K562 (cell line): ENCODE data around the gene SPINT1. TPM values are rescaled to one million over a fixed set of nuclear protein-coding genes. Genes with fewer than 3 reads are reported as not detected.
A peak's percentile ranks its signal among the peaks of the same experiment; 100 is the strongest.

Experiments used
- ATF4 ChIP-seq: fragments of 450-650 bp; formaldehyde crosslinking; IDR thresholded peaks from 2 replicates; pipeline ENCODE4 v1.4.0; 2022; ENCODE audit warnings: mild to moderate bottlenecking, moderate library complexity
- CBX5 ChIP-seq: IDR thresholded peaks from 2 replicates; pipeline ENCODE4 v1.6.1; 2014; ENCODE audit warnings: low read depth, borderline replicate concordance
- E2F1 ChIP-seq: sonication (generic); formaldehyde crosslinking; IDR thresholded peaks from 2 replicates; pipeline ENCODE4 v1.8.1; 2023; ENCODE audit warnings: mild to moderate bottlenecking, missing genetic modification reagents, moderate library complexity
- ELF1 ChIP-seq: fragments of 200-800 bp; sonication (Bioruptor generic); IDR thresholded peaks from 2 replicates; pipeline ENCODE4 v1.6.1; 2016; ENCODE audit warnings: missing genetic modification characterization, missing compliant biosample characterization
- GTF2E2 ChIP-seq: fragments of 200-800 bp; sonication (Bioruptor generic); IDR thresholded peaks from 2 replicates; pipeline ENCODE4 v1.6.1; 2016; ENCODE audit warnings: missing genetic modification characterization, missing compliant biosample characterization
- HDAC3 ChIP-seq: fragments of 450-650 bp; IDR thresholded peaks from 2 replicates; pipeline ENCODE4 v1.6.1; 2018; ENCODE audit warnings: borderline replicate concordance, mild to moderate bottlenecking, moderate library complexity; ENCODE audit not compliant: partially characterized antibody
- IRF1 ChIP-seq: sonication (generic); formaldehyde crosslinking; IDR thresholded peaks from 2 replicates; pipeline ENCODE4 v1.8.0; 2022; ENCODE audit warnings: missing genetic modification reagents, mild to moderate bottlenecking, borderline replicate concordance
- MCM2 ChIP-seq: fragments of 450-650 bp; IDR thresholded peaks from 2 replicates; pipeline ENCODE4 v1.6.1; 2017; ENCODE audit warnings: low read depth, mild to moderate bottlenecking
- NR2C1 ChIP-seq, 2 experiments: fragments of 450-650 bp; IDR thresholded peaks; 2 replicates each; pipeline ENCODE4 v1.6.1; 2017; ENCODE audit warnings: mild to moderate bottlenecking in 2 of 2, antibody characterized with exemption in 1 of 2, inconsistent platforms in 1 of 2, missing compliant biosample characterization in 1 of 2, missing genetic modification characterization in 1 of 2
- NR2F6 ChIP-seq: fragments of 450-650 bp; formaldehyde crosslinking; IDR thresholded peaks from 2 replicates; pipeline ENCODE4 v1.4.0; 2020; ENCODE audit warnings: mild to moderate bottlenecking
- PHB2 ChIP-seq: fragments of 450-650 bp; IDR thresholded peaks from 2 replicates; pipeline ENCODE4 v1.6.1; 2017; ENCODE audit warnings: low read depth
- POLR2A ChIP-seq: fragments of 450-650 bp; conservative IDR thresholded peaks from 2 replicates; pipeline ENCODE4 v1.6.1; 2016
- RBM17 ChIP-seq: fragments of 200-400 bp; formaldehyde crosslinking; IDR thresholded peaks from 2 replicates; pipeline ENCODE4 v1.6.1; 2017; ENCODE audit warnings: low read depth, mild to moderate bottlenecking, low read length, borderline replicate concordance
- SOX6 ChIP-seq: fragments of 450-650 bp; IDR thresholded peaks from 2 replicates; pipeline ENCODE4 v1.6.1; 2014; ENCODE audit warnings: mild to moderate bottlenecking
- SRSF3 ChIP-seq: fragments of 200-400 bp; formaldehyde crosslinking; IDR thresholded peaks from 2 replicates; pipeline ENCODE4 v1.6.1; 2016; ENCODE audit warnings: mild to moderate bottlenecking, low read length, moderate library complexity; ENCODE audit not compliant: insufficient read depth
- SUPT5H ChIP-seq: fragments of 450-650 bp; IDR thresholded peaks from 2 replicates; pipeline ENCODE4 v1.6.1; 2016
- TFAP4 ChIP-seq: sonication (generic); formaldehyde crosslinking; IDR thresholded peaks from 2 replicates; pipeline ENCODE4 v1.8.0; 2022; ENCODE audit warnings: missing genetic modification reagents, mild to moderate bottlenecking, moderate library complexity, borderline replicate concordance
- THRB ChIP-seq: fragments of 450-650 bp; formaldehyde crosslinking; conservative IDR thresholded peaks from 2 replicates; pipeline ENCODE4 v1.4.0; 2022; ENCODE audit warnings: mild to moderate bottlenecking, missing genetic modification characterization
- TRIM28 ChIP-seq: fragments of 450-650 bp; IDR thresholded peaks from 2 replicates; pipeline ENCODE4 v1.6.1; 2017
- ZBTB33 ChIP-seq: sonication (generic); formaldehyde crosslinking; IDR thresholded peaks from 2 replicates; pipeline ENCODE4 v1.8.1; 2023; ENCODE audit warnings: mild to moderate bottlenecking, missing genetic modification reagents
- ZNF124 ChIP-seq: sonication (generic); formaldehyde crosslinking; IDR thresholded peaks from 2 replicates; pipeline ENCODE4 v1.8.1; 2022; ENCODE audit warnings: missing genetic modification reagents
- ZNF583 ChIP-seq: fragments of 250-450 bp; sonication (Bioruptor Pico); IDR thresholded peaks from 2 replicates; pipeline ENCODE4 v1.4.0; 2020
- ZNF75A ChIP-seq: fragments of 450-650 bp; formaldehyde crosslinking; IDR thresholded peaks from 2 replicates; pipeline ENCODE4 v1.4.0; 2020; ENCODE audit warnings: mild to moderate bottlenecking
- polyA plus RNA-seq, 8 experiments: library from polyadenylated mRNA; depleted of rRNA in 4 of 8; stranded (reverse) in 5 of 8; unstranded in 3 of 8; fragments of >200 nt; fragmentation: Nextera tagmentation in 2 of 8; fragmentation: Illumina TruSeq in 1 of 8; extraction: Ambion mirVana in 2 of 8; extraction: Trizol in 1 of 8; gene quantifications; 2 replicates each; pipeline versions ENCODE4 v1.2.1 to v1.2.3, GENCODE V29; 2011 to 2014; ENCODE audit warnings: inconsistent platforms in 1 of 8, missing spikeins in 1 of 8
- total RNA-seq, 7 experiments: library from RNA; depleted of rRNA in 6 of 7; stranded (reverse); fragments of >200 nt in 6 of 7; fragmentation: Illumina TruSeq in 2 of 7; extraction: Trizol in 2 of 7; gene quantifications; 2 replicates each; pipeline versions ENCODE4 v1.2.1 to v1.2.3, GENCODE V29; 2011 to 2021; ENCODE audit warnings: low replicate concordance in 1 of 7

SPINT1 gene
- total and polyA plus RNA-seq, 9 of the 15 experiments (the other 6 are each of a cell fraction or from before 2014, with no cell fraction given), result 0.78 to 4.5 (median 1.5) TPM

GRCh38 chr15:40825661-40826422 is 18.0 kb upstream of the SPINT1 start (continued):
- TF ChIP-seq TFAP4 (no peak), MCM2 (no peak), IRF1 (CRISPR knock-in tag) (no peak), PHB2 (peak; percentile 86; the same call in 1 of the 2 replicates), CBX5 (no peak), E2F1 (CRISPR knock-in tag) (no peak), NR2F6 (CRISPR knock-in tag) (no peak), NR2C1 (IDR thresholded peaks at IDR 0.05) (peak; percentile 65), NR2C1 (tag; IDR thresholded peaks at IDR 0.05) (peak; percentile 85), HDAC3 (peak; percentile 93), THRB (CRISPR knock-in tag) (peak; percentile 59; the same call in 1 of the 2 replicates), TRIM28 (no peak), SUPT5H (no peak), ZBTB33 (CRISPR knock-in tag) (no peak), RBM17 (no peak), ZNF124 (no peak), POLR2A (no peak), SRSF3 (no peak), ZNF75A (no peak), SOX6 (peak; percentile 99), ZNF583 (CRISPR knock-in tag) (no peak), ELF1 (tag) (no peak), ATF4 (no peak), GTF2E2 (tag) (no peak)
